HepG2 (cell line): ENCODE results near the gene PRODH. TPM values are rescaled to one million over a fixed set of nuclear protein-coding genes. Genes with fewer than 3 reads are reported as not detected.

ENCODE experiments used
- ATAC-seq: fragments of 200-7000 bp; cut with Tn5 transposase; 3 replicates; pipeline ENCODE4 v1.9.1; 2020; ENCODE audit warnings: mild to moderate bottlenecking, moderate library complexity
- BruUV-seq: library from RNA; stranded (reverse); fragments of 400-500 nt; replicated peaks from 2 replicates; lab custom pipeline; 2021; lab: Mats Ljungman, UMichigan
- CTCF ChIA-PET: fragments of 300-600 bp; formaldehyde crosslinking; extraction: SDS; loops from one replicate; lab custom pipeline; 2021; ENCODE audit warnings: low total read pairs, inconsistent platforms, low intra/inter-chr PET ratio; lab: Yijun Ruan, JAX
- POLR2A ChIA-PET: fragments of 350-600 bp; sonication (Branson Sonifier 250); formaldehyde crosslinking; loops from one replicate; lab custom pipeline; 2020; ENCODE audit warnings: antibody characterized with exemption, inconsistent platforms; lab: Yijun Ruan, JAX
- DNase-seq: peaks from one replicate; pipeline ENCODE4 v3.0.0-alpha.2; 2015; ENCODE audit warnings: low spot score
- FAIRE-seq: peaks from 3 replicates; lab custom pipeline; 2011; peaks lifted over from hg19 to GRCh38; lab: Jason Lieb, UNC
- H2AFZ ChIP-seq: one replicate; pipeline ENCODE4 v1.6.1; 2011; ENCODE audit warnings: low read length, inconsistent platforms
- H3K27ac ChIP-seq: fragments of 300-600 bp; 3 replicates; pipeline ENCODE4 v1.8.0; 2011; ENCODE audit warnings: mixed run types, mild to moderate bottlenecking, mixed read lengths, low read length, inconsistent platforms; ENCODE audit not compliant: insufficient read depth; ENCODE audit errors: extremely low read length
- H3K27me3 ChIP-seq, 2 experiments: fragments of 200-600 bp in 1 of 2; 2 replicates in 1 of 2; 3 replicates in 1 of 2; pipeline versions ENCODE4 v1.6.0 to v1.8.0; 2011; ENCODE audit warnings: low read length in 2 of 2, mild to moderate bottlenecking in 2 of 2, moderate library complexity in 2 of 2, inconsistent platforms in 1 of 2; ENCODE audit not compliant: insufficient read depth in 2 of 2, control insufficient read depth in 1 of 2
- H3K36me3 ChIP-seq, 2 experiments: fragments of 200-600 bp in 1 of 2; replicated peaks in 1 of 2; 2 replicates in 1 of 2; 3 replicates in 1 of 2; pipeline versions ENCODE4 v1.5.1 to v1.8.0; 2011; ENCODE audit warnings: low read length in 2 of 2, inconsistent platforms in 1 of 2; ENCODE audit not compliant: insufficient read depth in 2 of 2, control insufficient read depth in 1 of 2
- H3K4me1 ChIP-seq: 2 replicates; pipeline ENCODE4 v1.5.1; 2012; ENCODE audit warnings: low read length, inconsistent platforms; ENCODE audit not compliant: insufficient read depth
- H3K4me2 ChIP-seq: 2 replicates; pipeline ENCODE4 v1.6.0; 2011; ENCODE audit warnings: low read depth, low read length, inconsistent platforms
- H3K4me3 ChIP-seq, 3 experiments: fragments of 200-600 bp in 1 of 3; sonication (generic), shearing (Covaris generic) in 1 of 3; replicated peaks in 1 of 3; 2 replicates each; pipeline ENCODE4 v1.5.1; 2011 to 2016; ENCODE audit warnings: low read length in 3 of 3, inconsistent platforms in 2 of 3, low read depth in 2 of 3, mild to moderate bottlenecking in 2 of 3, control low read depth in 1 of 3, mixed read lengths in 1 of 3; ENCODE audit not compliant: insufficient read depth in 1 of 3
- H3K79me2 ChIP-seq: one replicate; pipeline ENCODE4 v1.6.1; 2011; ENCODE audit warnings: low read length, inconsistent platforms; ENCODE audit not compliant: insufficient read depth
- H3K9ac ChIP-seq: 2 replicates; pipeline ENCODE4 v1.6.0; 2011; ENCODE audit warnings: mild to moderate bottlenecking, low read depth, low read length, inconsistent platforms; ENCODE audit not compliant: insufficient read depth
- H3K9me3 ChIP-seq: 2 replicates; pipeline ENCODE4 v1.5.1; 2012; ENCODE audit warnings: mild to moderate bottlenecking, low read length
- H4K20me1 ChIP-seq: 2 replicates; pipeline ENCODE4 v1.6.0; 2011; ENCODE audit warnings: inconsistent platforms, mild to moderate bottlenecking, low read length, moderate library complexity; ENCODE audit not compliant: insufficient read depth
- MTF2 ChIP-seq: sonication (generic); formaldehyde crosslinking; IDR thresholded peaks from 2 replicates; pipeline ENCODE4 v1.5.0; 2020; ENCODE audit warnings: missing genetic modification reagents, borderline replicate concordance
- ZFY ChIP-seq: sonication (generic); formaldehyde crosslinking; IDR thresholded peaks from 2 replicates; pipeline ENCODE4 v1.4.0; 2020; ENCODE audit warnings: missing genetic modification reagents
- ZNF777 ChIP-seq: sonication (generic); formaldehyde crosslinking; IDR thresholded peaks from 2 replicates; pipeline ENCODE4 v1.4.0; 2020; ENCODE audit warnings: missing genetic modification reagents
- ZNF839 ChIP-seq: sonication (generic); formaldehyde crosslinking; IDR thresholded peaks from 2 replicates; pipeline ENCODE4 v1.4.0; 2020; ENCODE audit warnings: missing genetic modification reagents, mild to moderate bottlenecking, borderline replicate concordance
- WGBS: methylation state at CpG from one replicate; pipeline ENCODE4 v1.1.6; 2017; ENCODE audit warnings: low lambda C conversion rate; 5-methylcytosine and 5-hydroxymethylcytosine counted together
- in situ Hi-C: cut with HindIII; loops from 2 replicates; pipeline ENCODE4 v1.10.0; 2017; ENCODE audit warnings: low pct_unique_long_range_greater_than_20kb; ENCODE audit not compliant: extremely low pct_ligation_motif_present
- intact Hi-C: fragments of 100-400 bp; cut with micrococcal nuclease; formaldehyde crosslinking; loops from one replicate; pipeline ENCODE4 v1.10.0; 2022; ENCODE audit not compliant: unreplicated experiment
- polyA plus RNA-seq, 8 experiments: library from polyadenylated mRNA; depleted of rRNA in 3 of 8; stranded (reverse) in 7 of 8; unstranded in 1 of 8; fragments of >200 nt; fragmentation: Illumina TruSeq in 4 of 8; extraction: Trizol in 4 of 8; gene quantifications; 2 replicates each; pipeline versions ENCODE4 v1.2.1 to v1.2.3, GENCODE V29; 2011 to 2016; ENCODE audit warnings: low read depth in 4 of 8, missing spikeins in 1 of 8, mixed read lengths in 1 of 8; ENCODE audit not compliant: insufficient read depth in 1 of 8
- total RNA-seq, 5 experiments: library from RNA; depleted of rRNA; stranded (reverse); fragments of >200 nt; fragmentation: Illumina TruSeq; extraction: Trizol; gene quantifications; 2 replicates each; pipeline ENCODE4 v1.2.3, GENCODE V29; 2016; ENCODE audit warnings: low read depth in 1 of 5
- TF ChIP-seq, protein P1 (sequence below): sonication (generic); formaldehyde crosslinking; IDR thresholded peaks from 2 replicates; pipeline ENCODE4 v1.5.0; 2020; ENCODE audit warnings: mild to moderate bottlenecking, missing genetic modification reagents, borderline replicate concordance
- TF ChIP-seq, protein P2 (sequence below): sonication (generic); formaldehyde crosslinking; IDR thresholded peaks from 2 replicates; pipeline ENCODE4 v1.5.0; 2020; ENCODE audit warnings: mild to moderate bottlenecking, missing genetic modification reagents, moderate library complexity

The PRODH gene
- total and polyA plus RNA-seq, 2 of the 13 experiments (the other 11 are each of a cell fraction or from before 2014, with no cell fraction given), result 0.29 to 0.30 TPM

DNA sequence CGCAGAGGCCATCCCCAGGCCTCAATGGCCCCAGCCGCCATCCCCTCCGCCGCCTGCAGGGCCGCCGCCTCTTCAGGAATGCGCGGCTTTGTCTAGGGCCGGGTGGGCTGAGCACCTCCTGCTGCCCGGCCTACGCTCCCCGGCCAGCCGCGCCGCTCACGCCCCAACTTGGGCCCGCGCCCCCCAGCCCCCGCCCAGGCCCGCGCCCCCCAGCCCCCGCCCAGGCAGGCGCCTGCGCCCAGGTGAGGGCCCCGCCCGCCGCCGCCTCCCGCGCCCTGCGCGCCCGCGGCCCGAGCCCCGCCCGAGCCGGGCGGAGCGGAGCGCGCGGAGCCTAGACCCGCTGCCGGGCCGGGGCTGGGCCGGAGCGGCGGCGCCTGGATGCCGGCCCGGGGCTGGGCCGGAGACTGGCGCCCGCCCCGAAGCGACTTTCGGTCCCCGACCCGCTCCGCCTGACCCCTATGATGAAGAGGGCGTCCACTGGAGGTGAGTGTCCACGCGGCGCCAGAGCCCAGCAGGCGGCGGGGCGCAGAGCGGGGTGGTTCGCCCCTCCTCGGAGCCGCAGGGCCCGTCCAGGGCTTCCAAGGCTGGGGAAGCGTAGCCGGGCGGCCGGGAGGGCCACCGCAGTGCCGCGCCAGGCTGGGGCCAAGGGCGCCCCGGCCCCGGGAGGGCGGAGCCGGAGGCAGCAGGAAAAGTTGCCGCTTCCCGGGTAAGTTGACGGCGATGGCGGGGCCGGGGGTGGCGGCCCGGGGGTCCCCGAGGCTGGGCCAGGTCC is 34.3 kb upstream of the PRODH start:
- no peaks in the 10 kb centered on the region for H3K9me3 ChIP-seq
- intact Hi-C loops, result no loop called here
- ATAC-seq (peak; percentile 56), DNase-seq (no peak), FAIRE-seq (no peak)
- H3K27ac ChIP-seq, result no peak overlapping the region
- CTCF ChIA-PET, result no interaction called here
- 0% methylated on average over 22 of the region's 94 CpGs for WGBS
- H4K20me1 ChIP-seq, result 0 out of 2 replicates have a peak, but pooled peaks cover 6% of the 10 kb centered on the region
- in situ Hi-C loops, result loop anchor here (25.0 kb wide), 2 partner anchors 1192 to 1317 kb away; partner anchors contain the start of gene CCDC188
- no peak overlapping the region for H3K9ac ChIP-seq
- peak overlapping the region; percentile 53 to 71 (median 59) for H3K4me3 ChIP-seq
- H3K36me3 ChIP-seq, result no peaks in the 10 kb centered on the region
- peaks cover 16% of the 10 kb centered on the region for H3K4me1 ChIP-seq
- no peak overlapping the region for H2AFZ ChIP-seq
- POLR2A ChIA-PET, result no interaction called here
- BruUV-seq, result no TSS peak
- H3K27me3 ChIP-seq, result peaks cover 1 to 15% of the 10 kb centered on the region in 2 experiments; a peak in 3 of 5 replicates
- no peaks in the 10 kb centered on the region for H3K79me2 ChIP-seq
- H3K4me2 ChIP-seq, result peak overlapping the region; percentile 75
- TF ChIP-seq, protein P1, sequence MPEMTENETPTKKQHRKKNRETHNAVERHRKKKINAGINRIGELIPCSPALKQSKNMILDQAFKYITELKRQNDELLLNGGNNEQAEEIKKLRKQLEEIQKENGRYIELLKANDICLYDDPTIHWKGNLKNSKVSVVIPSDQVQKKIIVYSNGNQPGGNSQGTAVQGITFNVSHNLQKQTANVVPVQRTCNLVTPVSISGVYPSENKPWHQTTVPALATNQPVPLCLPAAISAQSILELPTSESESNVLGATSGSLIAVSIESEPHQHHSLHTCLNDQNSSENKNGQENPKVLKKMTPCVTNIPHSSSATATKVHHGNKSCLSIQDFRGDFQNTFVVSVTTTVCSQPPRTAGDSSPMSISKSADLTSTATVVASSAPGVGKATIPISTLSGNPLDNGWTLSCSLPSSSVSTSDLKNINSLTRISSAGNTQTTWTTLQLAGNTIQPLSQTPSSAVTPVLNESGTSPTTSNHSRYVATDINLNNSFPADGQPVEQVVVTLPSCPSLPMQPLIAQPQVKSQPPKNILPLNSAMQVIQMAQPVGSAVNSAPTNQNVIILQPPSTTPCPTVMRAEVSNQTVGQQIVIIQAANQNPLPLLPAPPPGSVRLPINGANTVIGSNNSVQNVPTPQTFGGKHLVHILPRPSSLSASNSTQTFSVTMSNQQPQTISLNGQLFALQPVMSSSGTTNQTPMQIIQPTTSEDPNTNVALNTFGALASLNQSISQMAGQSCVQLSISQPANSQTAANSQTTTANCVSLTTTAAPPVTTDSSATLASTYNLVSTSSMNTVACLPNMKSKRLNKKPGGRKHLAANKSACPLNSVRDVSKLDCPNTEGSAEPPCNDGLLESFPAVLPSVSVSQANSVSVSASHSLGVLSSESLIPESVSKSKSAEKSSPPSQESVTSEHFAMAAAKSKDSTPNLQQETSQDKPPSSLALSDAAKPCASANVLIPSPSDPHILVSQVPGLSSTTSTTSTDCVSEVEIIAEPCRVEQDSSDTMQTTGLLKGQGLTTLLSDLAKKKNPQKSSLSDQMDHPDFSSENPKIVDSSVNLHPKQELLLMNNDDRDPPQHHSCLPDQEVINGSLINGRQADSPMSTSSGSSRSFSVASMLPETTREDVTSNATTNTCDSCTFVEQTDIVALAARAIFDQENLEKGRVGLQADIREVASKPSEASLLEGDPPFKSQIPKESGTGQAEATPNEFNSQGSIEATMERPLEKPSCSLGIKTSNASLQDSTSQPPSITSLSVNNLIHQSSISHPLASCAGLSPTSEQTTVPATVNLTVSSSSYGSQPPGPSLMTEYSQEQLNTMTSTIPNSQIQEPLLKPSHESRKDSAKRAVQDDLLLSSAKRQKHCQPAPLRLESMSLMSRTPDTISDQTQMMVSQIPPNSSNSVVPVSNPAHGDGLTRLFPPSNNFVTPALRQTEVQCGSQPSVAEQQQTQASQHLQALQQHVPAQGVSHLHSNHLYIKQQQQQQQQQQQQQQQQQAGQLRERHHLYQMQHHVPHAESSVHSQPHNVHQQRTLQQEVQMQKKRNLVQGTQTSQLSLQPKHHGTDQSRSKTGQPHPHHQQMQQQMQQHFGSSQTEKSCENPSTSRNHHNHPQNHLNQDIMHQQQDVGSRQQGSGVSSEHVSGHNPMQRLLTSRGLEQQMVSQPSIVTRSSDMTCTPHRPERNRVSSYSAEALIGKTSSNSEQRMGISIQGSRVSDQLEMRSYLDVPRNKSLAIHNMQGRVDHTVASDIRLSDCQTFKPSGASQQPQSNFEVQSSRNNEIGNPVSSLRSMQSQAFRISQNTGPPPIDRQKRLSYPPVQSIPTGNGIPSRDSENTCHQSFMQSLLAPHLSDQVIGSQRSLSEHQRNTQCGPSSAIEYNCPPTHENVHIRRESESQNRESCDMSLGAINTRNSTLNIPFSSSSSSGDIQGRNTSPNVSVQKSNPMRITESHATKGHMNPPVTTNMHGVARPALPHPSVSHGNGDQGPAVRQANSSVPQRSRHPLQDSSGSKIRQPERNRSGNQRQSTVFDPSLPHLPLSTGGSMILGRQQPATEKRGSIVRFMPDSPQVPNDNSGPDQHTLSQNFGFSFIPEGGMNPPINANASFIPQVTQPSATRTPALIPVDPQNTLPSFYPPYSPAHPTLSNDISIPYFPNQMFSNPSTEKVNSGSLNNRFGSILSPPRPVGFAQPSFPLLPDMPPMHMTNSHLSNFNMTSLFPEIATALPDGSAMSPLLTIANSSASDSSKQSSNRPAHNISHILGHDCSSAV (CRISPR knock-in tag), result no peak
- 0 out of 2 replicates have a peak, but pooled peaks have one; percentile 31 for TF ChIP-seq ZNF777
- TF ChIP-seq, protein P2, sequence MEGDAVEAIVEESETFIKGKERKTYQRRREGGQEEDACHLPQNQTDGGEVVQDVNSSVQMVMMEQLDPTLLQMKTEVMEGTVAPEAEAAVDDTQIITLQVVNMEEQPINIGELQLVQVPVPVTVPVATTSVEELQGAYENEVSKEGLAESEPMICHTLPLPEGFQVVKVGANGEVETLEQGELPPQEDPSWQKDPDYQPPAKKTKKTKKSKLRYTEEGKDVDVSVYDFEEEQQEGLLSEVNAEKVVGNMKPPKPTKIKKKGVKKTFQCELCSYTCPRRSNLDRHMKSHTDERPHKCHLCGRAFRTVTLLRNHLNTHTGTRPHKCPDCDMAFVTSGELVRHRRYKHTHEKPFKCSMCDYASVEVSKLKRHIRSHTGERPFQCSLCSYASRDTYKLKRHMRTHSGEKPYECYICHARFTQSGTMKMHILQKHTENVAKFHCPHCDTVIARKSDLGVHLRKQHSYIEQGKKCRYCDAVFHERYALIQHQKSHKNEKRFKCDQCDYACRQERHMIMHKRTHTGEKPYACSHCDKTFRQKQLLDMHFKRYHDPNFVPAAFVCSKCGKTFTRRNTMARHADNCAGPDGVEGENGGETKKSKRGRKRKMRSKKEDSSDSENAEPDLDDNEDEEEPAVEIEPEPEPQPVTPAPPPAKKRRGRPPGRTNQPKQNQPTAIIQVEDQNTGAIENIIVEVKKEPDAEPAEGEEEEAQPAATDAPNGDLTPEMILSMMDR (CRISPR knock-in tag), result peak; percentile 2; the same call in 1 of the 2 replicates
- peak; percentile 44; the same call in 1 of the 2 replicates for TF ChIP-seq MTF2 (CRISPR knock-in tag)
- TF ChIP-seq ZFY, result peak; percentile 29; the same call in 1 of the 2 replicates
- TF ChIP-seq ZNF839 (CRISPR knock-in tag), result no peak
